Gastrocnemius medialis (tissue), 4 donors: ENCODE data around the gene FKBP1B. TPM values are rescaled to one million over a fixed set of nuclear protein-coding genes. Genes with fewer than 3 reads are reported as not detected.

ENCODE experiments used
- ATAC-seq, 2 donors: fragments of 150-250 bp; one replicate each; pipeline ENCODE4 v1.9.1; 2016
- DNase-seq, 2 donors: peaks; one replicate each; pipeline ENCODE4 v3.0.0-alpha.2; 2019
- H3K27ac ChIP-seq, 4 donors: fragments of 200-600 bp; sonication (generic); 1 replicate in 1 of 4; 2 replicates in 3 of 4; pipeline ENCODE4 v1.5.1; 2016 to 2018; ENCODE audit warnings: mild to moderate bottlenecking in 2 of 4, moderate library complexity in 1 of 4
- H3K27me3 ChIP-seq, 3 donors: fragments of 200-600 bp; sonication (generic) in 2 of 3; 1 replicate in 1 of 3; 2 replicates in 2 of 3; pipeline versions ENCODE4 v1.5.1 to v1.6.0; 2016 to 2019; ENCODE audit warnings: mild to moderate bottlenecking in 1 of 3, moderate library complexity in 1 of 3
- H3K36me3 ChIP-seq, 2 donors: fragments of 200-600 bp; sonication (generic) in 1 of 2; one replicate each; pipeline ENCODE4 v1.5.1; 2017 to 2018
- H3K4me1 ChIP-seq, 2 donors: fragments of 200-600 bp; sonication (generic) in 1 of 2; one replicate each; pipeline ENCODE4 v1.5.1; 2016 to 2017; ENCODE audit warnings: mild to moderate bottlenecking in 2 of 2
- H3K4me3 ChIP-seq, 4 donors: fragments of 200-600 bp; sonication (generic) in 3 of 4; 1 replicate in 1 of 4; 2 replicates in 3 of 4; pipeline ENCODE4 v1.5.1; 2016 to 2019; ENCODE audit warnings: mild to moderate bottlenecking in 2 of 4
- H3K9me3 ChIP-seq, 3 donors: fragments of 200-600 bp; sonication (generic) in 2 of 3; 1 replicate in 1 of 3; 2 replicates in 2 of 3; pipeline ENCODE4 v1.5.1; 2016 to 2019
- CTCF ChIP-seq, 5 experiments: fragments of 450-650 bp in 3 of 5; fragments of 200-600 bp in 2 of 5; sonication (generic) in 2 of 5; IDR thresholded peaks in 4 of 5; conservative IDR thresholded peaks in 1 of 5; 1 replicate in 4 of 5; 2 replicates in 1 of 5; pipeline ENCODE4 v1.5.1; 2016 to 2019; ENCODE audit warnings: antibody characterized with exemption in 5 of 5, mild to moderate bottlenecking in 3 of 5, moderate library complexity in 3 of 5
- POLR2A ChIP-seq, 2 donors: fragments of 450-650 bp; IDR thresholded peaks; one replicate each; pipeline ENCODE4 v1.6.1; 2017; ENCODE audit warnings: antibody characterized with exemption in 2 of 2, mild to moderate bottlenecking in 2 of 2, moderate library complexity in 2 of 2
- in situ Hi-C, 4 donors: fragments of 200-750 bp; cut with MboI; loops; one replicate each; pipeline versions ENCODE4 v1.15.0 to v1.8.0; 2017; ENCODE audit warnings: low sequenced_read_pairs in 4 of 4
- intact Hi-C: fragments of 100-400 bp; cut with DNase I; formaldehyde crosslinking; loops from one replicate; pipeline ENCODE4 v1.15.1; 2023; ENCODE audit warnings: low total_unique reads
- total RNA-seq, 4 donors: library from RNA; depleted of rRNA; stranded (reverse); fragments of >200 nt; gene quantifications; one replicate each; pipeline versions ENCODE4 v1.1.0 to v1.2.3, GENCODE V29; 2016

The FKBP1B gene
- total RNA-seq, 4 donors from 2014 or later: 0.91 to 2.9 (median 1.5) TPM; not detected in 1

- H3K4me3 ChIP-seq: peak overlapping the region in 2 of 4 donors; percentile 50 to 68
- H3K4me1 ChIP-seq: peaks cover 8 to 12% of the 10 kb centered on the region in 2 donors
- peaks cover 0 to 11% of the 10 kb centered on the region in 2 donors for H3K36me3 ChIP-seq
- H3K9me3 ChIP-seq: no peaks in the 10 kb centered on the region
- ATAC-seq: no peak
- in situ Hi-C loops: loop anchor here (10.0 to 25.0 kb wide), 3 partner anchors 158 to 258 kb away; partner anchors contain the start of gene ATAD2B (in 1 of the 4)
- intact Hi-C loops: no loop called here
- TF ChIP-seq CTCF (IDR thresholded peaks at IDR 0.05 in 4 of 5, conservative IDR thresholded peaks at IDR 0.05 in 1 of 5) (no peak), POLR2A (IDR thresholded peaks at IDR 0.05) (no peak)
- no peaks in the 10 kb centered on the region for H3K27me3 ChIP-seq
- DNase-seq: no peak
- H3K27ac ChIP-seq: peak overlapping the region in 2 of 4 donors; percentile 70 to 82
Observed at GRCh38 chr2:24082787-24083566, 33.4 kb downstream of the FKBP1B start.

- Histone ChIP-seq H3K4me3 (peak overlapping the region; percentile 50 to 68 (median 62)), H3K27ac (peak overlapping the region; percentile 67 to 82 (median 74)), H3K27me3 (no peaks in the 10 kb centered on the region), H3K4me1 (peaks cover 8 to 12% of the 10 kb centered on the region in 2 donors), H3K9me3 (no peaks in the 10 kb centered on the region), H3K36me3 (peaks cover 0 to 11% of the 10 kb centered on the region in 2 donors)
- DNase-seq (no peak), ATAC-seq (peak in 1 of 2 donors; percentile 62)
- TF ChIP-seq CTCF (IDR thresholded peaks at IDR 0.05 in 4 of 5, conservative IDR thresholded peaks at IDR 0.05 in 1 of 5) (no peak), POLR2A (IDR thresholded peaks at IDR 0.05) (no peak)
- intact Hi-C loops: loop anchor here (1.0 to 2.0 kb wide), 5 partner anchors 37 to 259 kb away; partner anchors contain the start of genes ATAD2B, FAM228B, PFN4 and WDCP
- in situ Hi-C loops: loop anchor here (10.0 to 25.0 kb wide), 3 partner anchors 159 to 259 kb away; partner anchors contain the start of gene ATAD2B (in 1 of the 4)
Observed at GRCh38 chr2:24083567-24084385, 34.2 kb downstream of the FKBP1B start.

GRCh38 chr2:24084386-24085199, 35.1 kb downstream of the FKBP1B start, which contains the start of gene TP53I3:
Gene TP53I3, minus strand, starts transcription at chr2:24084834. Its CDS starts 508 bp downstream, at chr2:24084326.
- peak within 1 kb of the TSS; percentile 67 to 82 (median 74) for H3K27ac ChIP-seq
- peaks cover 8 to 12% of the 10 kb centered on the region in 2 donors for H3K4me1 ChIP-seq
- in situ Hi-C loops (loop anchor here (10.0 to 25.0 kb wide), 3 partner anchors 160 to 260 kb away; partner anchors contain the start of gene ATAD2B (in 1 of the 4)), intact Hi-C loops (loop anchor here (1.0 to 2.0 kb wide), 5 partner anchors 38 to 260 kb away; partner anchors contain the start of genes ATAD2B, FAM228B, PFN4 and WDCP)
- ATAC-seq: peak; percentile 93 to 95
- peak within 1 kb of the TSS; percentile 50 to 68 (median 62) for H3K4me3 ChIP-seq
- H3K9me3 ChIP-seq: no peaks in the 10 kb centered on the region
- peaks cover 0 to 11% of the 10 kb centered on the region in 2 donors for H3K36me3 ChIP-seq
- no peaks in the 10 kb centered on the region for H3K27me3 ChIP-seq
- peak; percentile 71 to 90 for DNase-seq
- TF ChIP-seq POLR2A (IDR thresholded peaks at IDR 0.05) (peak; percentile 47 to 72), CTCF (IDR thresholded peaks at IDR 0.05 in 4 of 5, conservative IDR thresholded peaks at IDR 0.05 in 1 of 5) (peak; percentile 92 to 98 (median 97))

- Histone ChIP-seq H3K36me3 (peaks cover 0 to 11% of the 10 kb centered on the region in 2 donors), H3K27me3 (no peaks in the 10 kb centered on the region), H3K9me3 (no peaks in the 10 kb centered on the region), H3K27ac (peak overlapping the region; percentile 67 to 82 (median 74)), H3K4me3 (peak overlapping the region; percentile 50 to 68 (median 62)), H3K4me1 (peaks cover 8 to 12% of the 10 kb centered on the region in 2 donors)
- TF ChIP-seq CTCF (IDR thresholded peaks at IDR 0.05 in 4 of 5, conservative IDR thresholded peaks at IDR 0.05 in 1 of 5) (no peak), POLR2A (IDR thresholded peaks at IDR 0.05) (no peak)
- no peak for DNase-seq
- ATAC-seq: no peak
- intact Hi-C loops: loop anchor here (2.0 kb wide), 4 partner anchors 38 to 260 kb away; partner anchors contain the start of genes FAM228B, PFN4 and WDCP
- in situ Hi-C loops: loop anchor here (10.0 to 25.0 kb wide), 3 partner anchors 160 to 260 kb away; partner anchors contain the start of gene ATAD2B (in 1 of the 4)
Observed at GRCh38 chr2:24085200-24085489, 35.6 kb downstream of the FKBP1B start.
